ENCODE results near the gene HDLBP.

The HDLBP gene

DNA sequence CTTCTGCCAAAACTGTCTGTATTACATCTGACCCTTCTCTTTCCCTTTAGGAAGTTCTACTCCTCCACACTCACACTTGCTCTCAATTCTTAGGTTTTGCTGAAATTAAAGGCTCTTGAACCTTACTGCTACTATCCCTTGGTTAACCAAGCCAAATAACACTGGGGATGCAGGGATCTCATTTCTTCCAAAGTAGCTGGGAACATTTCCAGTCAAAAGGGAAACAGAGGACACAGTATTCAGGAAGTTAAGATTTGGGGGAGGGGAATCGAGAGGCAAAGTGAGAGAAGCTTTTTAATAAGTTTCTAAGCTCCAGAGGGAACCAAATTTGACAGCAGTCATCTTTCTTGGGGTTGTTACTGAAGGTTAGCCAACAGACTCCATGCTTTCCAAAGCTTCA, 6.4 kb upstream of the HDLBP start:
- no peak for TF ChIP-seq POLR2AphosphoS5 (IDR thresholded peaks at IDR 0.05; ENCODE audit: low read depth, low read length)
- no peak for TF ChIP-seq FOXP2 (optimal IDR thresholded peaks at IDR 0.05; ENCODE audit: borderline replicate concordance, extremely low read depth, extremely low read length, insufficient read depth)
- TF ChIP-seq, protein P1, sequence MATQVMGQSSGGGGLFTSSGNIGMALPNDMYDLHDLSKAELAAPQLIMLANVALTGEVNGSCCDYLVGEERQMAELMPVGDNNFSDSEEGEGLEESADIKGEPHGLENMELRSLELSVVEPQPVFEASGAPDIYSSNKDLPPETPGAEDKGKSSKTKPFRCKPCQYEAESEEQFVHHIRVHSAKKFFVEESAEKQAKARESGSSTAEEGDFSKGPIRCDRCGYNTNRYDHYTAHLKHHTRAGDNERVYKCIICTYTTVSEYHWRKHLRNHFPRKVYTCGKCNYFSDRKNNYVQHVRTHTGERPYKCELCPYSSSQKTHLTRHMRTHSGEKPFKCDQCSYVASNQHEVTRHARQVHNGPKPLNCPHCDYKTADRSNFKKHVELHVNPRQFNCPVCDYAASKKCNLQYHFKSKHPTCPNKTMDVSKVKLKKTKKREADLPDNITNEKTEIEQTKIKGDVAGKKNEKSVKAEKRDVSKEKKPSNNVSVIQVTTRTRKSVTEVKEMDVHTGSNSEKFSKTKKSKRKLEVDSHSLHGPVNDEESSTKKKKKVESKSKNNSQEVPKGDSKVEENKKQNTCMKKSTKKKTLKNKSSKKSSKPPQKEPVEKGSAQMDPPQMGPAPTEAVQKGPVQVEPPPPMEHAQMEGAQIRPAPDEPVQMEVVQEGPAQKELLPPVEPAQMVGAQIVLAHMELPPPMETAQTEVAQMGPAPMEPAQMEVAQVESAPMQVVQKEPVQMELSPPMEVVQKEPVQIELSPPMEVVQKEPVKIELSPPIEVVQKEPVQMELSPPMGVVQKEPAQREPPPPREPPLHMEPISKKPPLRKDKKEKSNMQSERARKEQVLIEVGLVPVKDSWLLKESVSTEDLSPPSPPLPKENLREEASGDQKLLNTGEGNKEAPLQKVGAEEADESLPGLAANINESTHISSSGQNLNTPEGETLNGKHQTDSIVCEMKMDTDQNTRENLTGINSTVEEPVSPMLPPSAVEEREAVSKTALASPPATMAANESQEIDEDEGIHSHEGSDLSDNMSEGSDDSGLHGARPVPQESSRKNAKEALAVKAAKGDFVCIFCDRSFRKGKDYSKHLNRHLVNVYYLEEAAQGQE (IDR thresholded peaks at IDR 0.05; ENCODE audit: insufficient read depth in 1 of 2, low read depth in 2 of 2, low read length in 2 of 2), result no peak
- no peak for TF ChIP-seq SIN3A (IDR thresholded peaks at IDR 0.05; ENCODE audit: borderline replicate concordance, insufficient read depth, low read length)
- TF ChIP-seq TAF1 (IDR thresholded peaks at IDR 0.05; ENCODE audit: borderline replicate concordance, insufficient read depth, low read length), result no peak

DNA sequence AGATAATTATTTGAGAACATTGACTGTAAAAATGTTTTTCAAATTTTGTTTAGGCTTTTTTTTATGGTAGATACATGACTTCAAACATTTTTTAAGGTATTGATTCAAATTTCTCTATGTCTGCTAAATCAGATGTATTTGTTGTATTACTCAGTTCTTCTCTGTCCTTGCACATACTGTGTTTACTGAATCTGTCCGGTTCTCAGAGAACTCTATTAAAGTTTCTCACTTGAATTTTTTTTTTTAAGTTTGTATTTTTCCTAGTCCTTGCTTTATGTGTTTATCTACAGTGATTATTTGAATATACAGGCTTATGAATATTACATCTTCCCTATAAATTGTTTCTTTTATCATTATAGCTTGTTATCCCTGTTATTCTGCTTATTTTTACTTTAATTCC, 5.6 kb upstream of the HDLBP start:
- TF ChIP-seq POLR2AphosphoS5 (IDR thresholded peaks at IDR 0.05; ENCODE audit: low read depth, low read length) (no peak), FOXP2 (optimal IDR thresholded peaks at IDR 0.05; ENCODE audit: borderline replicate concordance, extremely low read depth, extremely low read length, insufficient read depth) (no peak), TAF1 (IDR thresholded peaks at IDR 0.05; ENCODE audit: borderline replicate concordance, insufficient read depth, low read length) (no peak), SIN3A (IDR thresholded peaks at IDR 0.05; ENCODE audit: borderline replicate concordance, insufficient read depth, low read length) (no peak)
- TF ChIP-seq, protein P1 (IDR thresholded peaks at IDR 0.05; ENCODE audit: insufficient read depth in 1 of 2, low read depth in 2 of 2, low read length in 2 of 2), result no peak

- no peak for TF ChIP-seq SIN3A (IDR thresholded peaks at IDR 0.05; ENCODE audit: borderline replicate concordance, insufficient read depth, low read length)
- no peak for TF ChIP-seq POLR2AphosphoS5 (IDR thresholded peaks at IDR 0.05; ENCODE audit: low read depth, low read length)
- TF ChIP-seq TAF1 (IDR thresholded peaks at IDR 0.05; ENCODE audit: borderline replicate concordance, insufficient read depth, low read length), result no peak
- TF ChIP-seq, protein P1 (IDR thresholded peaks at IDR 0.05; ENCODE audit: insufficient read depth in 1 of 2, low read depth in 2 of 2, low read length in 2 of 2), result no peak
- TF ChIP-seq FOXP2 (optimal IDR thresholded peaks at IDR 0.05; ENCODE audit: borderline replicate concordance, extremely low read depth, extremely low read length, insufficient read depth), result no peak
Measured at GRCh38 chr2:241320394-241320793, 4.9 kb upstream of the HDLBP start.

DNA sequence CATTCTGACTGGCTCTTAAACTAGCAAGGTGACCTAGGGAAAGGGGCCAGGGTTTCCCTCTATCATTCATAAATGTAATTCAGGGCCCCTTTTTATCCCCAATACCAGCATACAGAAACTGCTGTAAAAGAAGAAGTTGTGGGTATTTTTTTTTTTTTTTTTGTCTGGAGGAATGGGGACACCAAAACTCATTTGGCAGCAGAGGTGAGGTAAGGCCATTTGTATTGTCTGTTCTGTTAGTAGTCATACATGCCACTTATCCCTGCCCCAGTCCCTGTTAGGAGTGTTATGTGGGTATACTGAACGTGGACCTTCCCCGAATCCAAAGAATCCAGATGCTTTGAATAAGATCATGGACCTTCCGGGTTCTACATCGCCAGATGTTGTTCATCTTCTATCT, 1.9 kb upstream of the HDLBP start:
- no peak for TF ChIP-seq TAF1 (IDR thresholded peaks at IDR 0.05; ENCODE audit: borderline replicate concordance, insufficient read depth, low read length)
- TF ChIP-seq, protein P1 (IDR thresholded peaks at IDR 0.05; ENCODE audit: insufficient read depth in 1 of 2, low read depth in 2 of 2, low read length in 2 of 2), result no peak
- TF ChIP-seq SIN3A (IDR thresholded peaks at IDR 0.05; ENCODE audit: borderline replicate concordance, insufficient read depth, low read length), result no peak
- TF ChIP-seq POLR2AphosphoS5 (IDR thresholded peaks at IDR 0.05; ENCODE audit: low read depth, low read length), result no peak
- TF ChIP-seq FOXP2 (optimal IDR thresholded peaks at IDR 0.05; ENCODE audit: borderline replicate concordance, extremely low read depth, extremely low read length, insufficient read depth), result no peak

GRCh38 chr2:241316825-241317224, 1.4 kb upstream of the HDLBP start:
- no peak for TF ChIP-seq FOXP2 (optimal IDR thresholded peaks at IDR 0.05; ENCODE audit: borderline replicate concordance, extremely low read depth, extremely low read length, insufficient read depth)
- TF ChIP-seq SIN3A (IDR thresholded peaks at IDR 0.05; ENCODE audit: borderline replicate concordance, insufficient read depth, low read length), result no peak

Data from PFSK-1 (cell line).